Measurements from ENCODE around the gene RANBP3. TPM values are rescaled to one million over a fixed set of nuclear protein-coding genes. Genes with fewer than 3 reads are reported as not detected.
A peak's percentile ranks its signal among the peaks of the same experiment; 100 is the strongest.

RANBP3 gene
- total and polyA plus RNA-seq, 2 experiments from 2014 or later: 40.2 to 98.3 TPM

- TF ChIP-seq REST (IDR thresholded peaks at IDR 0.05; ENCODE audit: unreplicated experiment) (no peak), ZNF114 (CRISPR knock-in tag; IDR thresholded peaks at IDR 0.05) (no peak), POLR2AphosphoS5 (IDR thresholded peaks at IDR 0.05; ENCODE audit: low read depth) (no peak), JUNB (IDR thresholded peaks at IDR 0.05; ENCODE audit: unreplicated experiment) (no peak), ZNF331 (CRISPR knock-in tag; IDR thresholded peaks at IDR 0.05; ENCODE audit: low read depth) (no peak), NANOG (IDR thresholded peaks at IDR 0.05; ENCODE audit: borderline replicate concordance) (no peak)
- TF ChIP-seq, protein P1, sequence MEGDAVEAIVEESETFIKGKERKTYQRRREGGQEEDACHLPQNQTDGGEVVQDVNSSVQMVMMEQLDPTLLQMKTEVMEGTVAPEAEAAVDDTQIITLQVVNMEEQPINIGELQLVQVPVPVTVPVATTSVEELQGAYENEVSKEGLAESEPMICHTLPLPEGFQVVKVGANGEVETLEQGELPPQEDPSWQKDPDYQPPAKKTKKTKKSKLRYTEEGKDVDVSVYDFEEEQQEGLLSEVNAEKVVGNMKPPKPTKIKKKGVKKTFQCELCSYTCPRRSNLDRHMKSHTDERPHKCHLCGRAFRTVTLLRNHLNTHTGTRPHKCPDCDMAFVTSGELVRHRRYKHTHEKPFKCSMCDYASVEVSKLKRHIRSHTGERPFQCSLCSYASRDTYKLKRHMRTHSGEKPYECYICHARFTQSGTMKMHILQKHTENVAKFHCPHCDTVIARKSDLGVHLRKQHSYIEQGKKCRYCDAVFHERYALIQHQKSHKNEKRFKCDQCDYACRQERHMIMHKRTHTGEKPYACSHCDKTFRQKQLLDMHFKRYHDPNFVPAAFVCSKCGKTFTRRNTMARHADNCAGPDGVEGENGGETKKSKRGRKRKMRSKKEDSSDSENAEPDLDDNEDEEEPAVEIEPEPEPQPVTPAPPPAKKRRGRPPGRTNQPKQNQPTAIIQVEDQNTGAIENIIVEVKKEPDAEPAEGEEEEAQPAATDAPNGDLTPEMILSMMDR (conservative IDR thresholded peaks at IDR 0.05; ENCODE audit: low read depth in 2 of 2): no peak
Observed at GRCh38 chr19:5959260-5960004, 18.5 kb downstream of the RANBP3 start (continued).

- peaks cover 80% of the 10 kb centered on the region for H3K4me1 Mint-ChIP-seq
- Histone ChIP-seq H3K4me3 (no peak overlapping the region), H3K4me2 (peak overlapping the region; percentile 65; the same call in 1 of the 2 replicates), H3K27me3 (ENCODE audit: insufficient read depth) (no peaks in the 10 kb centered on the region), H3K4me1 (ENCODE audit: insufficient read depth) (peaks cover 65% of the 10 kb centered on the region), H3K36me3 (ENCODE audit: insufficient read depth) (no peaks in the 10 kb centered on the region), H2AFZ (no peak overlapping the region), H3K9me2 (ENCODE audit: insufficient read depth) (no peaks in the 10 kb centered on the region), H3K27ac (ENCODE audit: low read depth) (no peak overlapping the region; the same call in 1 of the 2 replicates), H3F3A (replicated peaks; ENCODE audit: low read depth) (peaks cover 3% of the 10 kb centered on the region; the same call in 1 of the 2 replicates), H4K20me1 (replicated peaks; ENCODE audit: insufficient read depth) (peaks cover 73% of the 10 kb centered on the region), H3K79me2 (replicated peaks; ENCODE audit: insufficient read depth) (peaks cover 100% of the 10 kb centered on the region)
- H3K36me3 Mint-ChIP-seq (ENCODE audit: low read depth): no peaks in the 10 kb centered on the region; the same call in 2 of the 3 replicates
- peaks cover 21% of the 10 kb centered on the region for H3K27me3 Mint-ChIP-seq (ENCODE audit: insufficient read depth, low read depth, poor library complexity)
- H3K27ac Mint-ChIP-seq: no peak overlapping the region; the same call in 1 of the 2 replicates
- no peak for ATAC-seq
- no peak for DNase-seq (ENCODE audit: low spot score)
- no peak overlapping the region for H3K4me3 Mint-ChIP-seq
- H3K9me3 Mint-ChIP-seq: no peaks in the 10 kb centered on the region
- TF ChIP-seq, protein P1 (conservative IDR thresholded peaks at IDR 0.05; ENCODE audit: low read depth in 2 of 2): no peak
- TF ChIP-seq, protein P2, sequence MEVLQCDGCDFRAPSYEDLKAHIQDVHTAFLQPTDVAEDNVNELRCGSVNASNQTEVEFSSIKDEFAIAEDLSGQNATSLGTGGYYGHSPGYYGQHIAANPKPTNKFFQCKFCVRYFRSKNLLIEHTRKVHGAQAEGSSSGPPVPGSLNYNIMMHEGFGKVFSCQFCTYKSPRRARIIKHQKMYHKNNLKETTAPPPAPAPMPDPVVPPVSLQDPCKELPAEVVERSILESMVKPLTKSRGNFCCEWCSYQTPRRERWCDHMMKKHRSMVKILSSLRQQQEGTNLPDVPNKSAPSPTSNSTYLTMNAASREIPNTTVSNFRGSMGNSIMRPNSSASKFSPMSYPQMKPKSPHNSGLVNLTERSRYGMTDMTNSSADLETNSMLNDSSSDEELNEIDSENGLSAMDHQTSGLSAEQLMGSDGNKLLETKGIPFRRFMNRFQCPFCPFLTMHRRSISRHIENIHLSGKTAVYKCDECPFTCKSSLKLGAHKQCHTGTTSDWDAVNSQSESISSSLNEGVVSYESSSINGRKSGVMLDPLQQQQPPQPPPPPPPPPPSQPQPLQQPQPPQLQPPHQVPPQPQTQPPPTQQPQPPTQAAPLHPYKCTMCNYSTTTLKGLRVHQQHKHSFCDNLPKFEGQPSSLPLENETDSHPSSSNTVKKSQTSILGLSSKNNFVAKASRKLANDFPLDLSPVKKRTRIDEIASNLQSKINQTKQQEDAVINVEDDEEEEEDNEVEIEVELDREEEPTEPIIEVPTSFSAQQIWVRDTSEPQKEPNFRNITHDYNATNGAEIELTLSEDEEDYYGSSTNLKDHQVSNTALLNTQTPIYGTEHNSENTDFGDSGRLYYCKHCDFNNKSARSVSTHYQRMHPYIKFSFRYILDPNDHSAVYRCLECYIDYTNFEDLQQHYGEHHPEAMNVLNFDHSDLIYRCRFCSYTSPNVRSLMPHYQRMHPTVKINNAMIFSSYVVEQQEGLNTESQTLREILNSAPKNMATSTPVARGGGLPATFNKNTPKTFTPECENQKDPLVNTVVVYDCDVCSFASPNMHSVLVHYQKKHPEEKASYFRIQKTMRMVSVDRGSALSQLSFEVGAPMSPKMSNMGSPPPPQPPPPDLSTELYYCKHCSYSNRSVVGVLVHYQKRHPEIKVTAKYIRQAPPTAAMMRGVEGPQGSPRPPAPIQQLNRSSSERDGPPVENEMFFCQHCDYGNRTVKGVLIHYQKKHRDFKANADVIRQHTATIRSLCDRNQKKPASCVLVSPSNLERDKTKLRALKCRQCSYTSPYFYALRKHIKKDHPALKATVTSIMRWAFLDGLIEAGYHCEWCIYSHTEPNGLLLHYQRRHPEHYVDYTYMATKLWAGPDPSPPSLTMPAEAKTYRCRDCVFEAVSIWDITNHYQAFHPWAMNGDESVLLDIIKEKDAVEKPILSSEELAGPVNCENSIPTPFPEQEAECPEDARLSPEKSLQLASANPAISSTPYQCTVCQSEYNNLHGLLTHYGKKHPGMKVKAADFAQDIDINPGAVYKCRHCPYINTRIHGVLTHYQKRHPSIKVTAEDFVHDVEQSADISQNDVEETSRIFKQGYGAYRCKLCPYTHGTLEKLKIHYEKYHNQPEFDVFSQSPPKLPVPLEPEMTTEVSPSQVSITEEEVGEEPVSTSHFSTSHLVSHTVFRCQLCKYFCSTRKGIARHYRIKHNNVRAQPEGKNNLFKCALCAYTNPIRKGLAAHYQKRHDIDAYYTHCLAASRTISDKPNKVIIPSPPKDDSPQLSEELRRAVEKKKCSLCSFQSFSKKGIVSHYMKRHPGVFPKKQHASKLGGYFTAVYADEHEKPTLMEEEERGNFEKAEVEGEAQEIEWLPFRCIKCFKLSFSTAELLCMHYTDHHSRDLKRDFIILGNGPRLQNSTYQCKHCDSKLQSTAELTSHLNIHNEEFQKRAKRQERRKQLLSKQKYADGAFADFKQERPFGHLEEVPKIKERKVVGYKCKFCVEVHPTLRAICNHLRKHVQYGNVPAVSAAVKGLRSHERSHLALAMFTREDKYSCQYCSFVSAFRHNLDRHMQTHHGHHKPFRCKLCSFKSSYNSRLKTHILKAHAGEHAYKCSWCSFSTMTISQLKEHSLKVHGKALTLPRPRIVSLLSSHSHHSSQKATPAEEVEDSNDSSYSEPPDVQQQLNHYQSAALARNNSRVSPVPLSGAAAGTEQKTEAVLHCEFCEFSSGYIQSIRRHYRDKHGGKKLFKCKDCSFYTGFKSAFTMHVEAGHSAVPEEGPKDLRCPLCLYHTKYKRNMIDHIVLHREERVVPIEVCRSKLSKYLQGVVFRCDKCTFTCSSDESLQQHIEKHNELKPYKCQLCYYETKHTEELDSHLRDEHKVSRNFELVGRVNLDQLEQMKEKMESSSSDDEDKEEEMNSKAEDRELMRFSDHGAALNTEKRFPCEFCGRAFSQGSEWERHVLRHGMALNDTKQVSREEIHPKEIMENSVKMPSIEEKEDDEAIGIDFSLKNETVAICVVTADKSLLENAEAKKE (CRISPR knock-in tag; IDR thresholded peaks at IDR 0.05): no peak
- no peak for TF ChIP-seq NANOG (IDR thresholded peaks at IDR 0.05; ENCODE audit: borderline replicate concordance)
- TF ChIP-seq JUNB (IDR thresholded peaks at IDR 0.05; ENCODE audit: unreplicated experiment): no peak
- TF ChIP-seq, protein P3, sequence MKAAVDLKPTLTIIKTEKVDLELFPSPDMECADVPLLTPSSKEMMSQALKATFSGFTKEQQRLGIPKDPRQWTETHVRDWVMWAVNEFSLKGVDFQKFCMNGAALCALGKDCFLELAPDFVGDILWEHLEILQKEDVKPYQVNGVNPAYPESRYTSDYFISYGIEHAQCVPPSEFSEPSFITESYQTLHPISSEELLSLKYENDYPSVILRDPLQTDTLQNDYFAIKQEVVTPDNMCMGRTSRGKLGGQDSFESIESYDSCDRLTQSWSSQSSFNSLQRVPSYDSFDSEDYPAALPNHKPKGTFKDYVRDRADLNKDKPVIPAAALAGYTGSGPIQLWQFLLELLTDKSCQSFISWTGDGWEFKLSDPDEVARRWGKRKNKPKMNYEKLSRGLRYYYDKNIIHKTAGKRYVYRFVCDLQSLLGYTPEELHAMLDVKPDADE (IDR thresholded peaks at IDR 0.05): no peak
Observed at GRCh38 chr19:5958851-5959122, 19.2 kb downstream of the RANBP3 start.
